Stimulated activated naive CD8-positive, alpha-beta T cell treated with anti-CD3 and anti-CD28 coated beads, Interleukin-15, Interleukin-2, amounts not matched to agents 100 ng/mL and 50 ng/mL, for 24 hours (primary cell): ENCODE results near the gene PTPRK.

Source experiments
- H3K27ac Mint-ChIP-seq: one replicate; pipeline ENCODE4 v1.8.0; 2021; ENCODE audit warnings: mild to moderate bottlenecking, mixed read lengths
- H3K27me3 Mint-ChIP-seq: one replicate; pipeline ENCODE4 v1.8.0; 2021; ENCODE audit warnings: mixed read lengths
- H3K36me3 Mint-ChIP-seq: one replicate; pipeline ENCODE4 v1.8.0; 2021; ENCODE audit warnings: low read depth, mixed read lengths
- H3K4me1 Mint-ChIP-seq: one replicate; pipeline ENCODE4 v1.8.0; 2021; ENCODE audit warnings: low read depth, mixed read lengths
- H3K4me3 Mint-ChIP-seq: one replicate; pipeline ENCODE4 v1.8.0; 2021; ENCODE audit warnings: mild to moderate bottlenecking, mixed read lengths
- H3K9me3 Mint-ChIP-seq: one replicate; pipeline ENCODE4 v1.8.0; 2021; ENCODE audit warnings: mixed read lengths

The PTPRK gene

GRCh38 chr6:128063850-128064539 lies 456.4 kb downstream of the PTPRK start:
- H3K4me1 Mint-ChIP-seq = peaks cover 3% of the 10 kb centered on the region
- H3K4me3 Mint-ChIP-seq = no peak overlapping the region
- peaks cover 14% of the 10 kb centered on the region for H3K36me3 Mint-ChIP-seq
- H3K27ac Mint-ChIP-seq = no peak overlapping the region
- peaks cover 4% of the 10 kb centered on the region for H3K9me3 Mint-ChIP-seq
- H3K27me3 Mint-ChIP-seq = no peaks in the 10 kb centered on the region

GRCh38 chr6:128062882-128063603 lies 457.4 kb downstream of the PTPRK start:
- no peaks in the 10 kb centered on the region for H3K27me3 Mint-ChIP-seq
- no peak overlapping the region for H3K27ac Mint-ChIP-seq
- peaks cover 14% of the 10 kb centered on the region for H3K36me3 Mint-ChIP-seq
- H3K4me1 Mint-ChIP-seq = peaks cover 3% of the 10 kb centered on the region
- H3K4me3 Mint-ChIP-seq = no peak overlapping the region
- H3K9me3 Mint-ChIP-seq = peaks cover 4% of the 10 kb centered on the region

GRCh38 chr6:128057946-128058345 lies 462.5 kb downstream of the PTPRK start:
- H3K36me3 Mint-ChIP-seq = peaks cover 16% of the 10 kb centered on the region

GRCh38 chr6:128057541-128057940 lies 462.9 kb downstream of the PTPRK start:
- Mint-ChIP-seq H3K9me3 (peaks cover 4% of the 10 kb centered on the region), H3K27ac (no peak overlapping the region), H3K4me3 (no peak overlapping the region), H3K4me1 (no peaks in the 10 kb centered on the region), H3K36me3 (peaks cover 16% of the 10 kb centered on the region), H3K27me3 (no peaks in the 10 kb centered on the region)

More at GRCh38 chr6:128057946-128058345, 462.5 kb downstream of the PTPRK start:
- no peak overlapping the region for H3K27ac Mint-ChIP-seq
- H3K9me3 Mint-ChIP-seq = peaks cover 4% of the 10 kb centered on the region
- H3K4me1 Mint-ChIP-seq = no peaks in the 10 kb centered on the region
- no peaks in the 10 kb centered on the region for H3K27me3 Mint-ChIP-seq
- H3K4me3 Mint-ChIP-seq = no peak overlapping the region

GRCh38 chr6:128053109-128053508 lies 467.3 kb downstream of the PTPRK start:
- Mint-ChIP-seq H3K4me1 (no peaks in the 10 kb centered on the region), H3K27me3 (no peaks in the 10 kb centered on the region), H3K9me3 (no peaks in the 10 kb centered on the region), H3K27ac (no peak overlapping the region), H3K36me3 (peaks cover 13% of the 10 kb centered on the region), H3K4me3 (no peak overlapping the region)

GRCh38 chr6:128047989-128048388 lies 472.4 kb downstream of the PTPRK start:
- H3K4me1 Mint-ChIP-seq = peaks cover 6% of the 10 kb centered on the region
- no peaks in the 10 kb centered on the region for H3K9me3 Mint-ChIP-seq
- peaks cover 3% of the 10 kb centered on the region for H3K36me3 Mint-ChIP-seq
- no peaks in the 10 kb centered on the region for H3K27me3 Mint-ChIP-seq
- no peak overlapping the region for H3K4me3 Mint-ChIP-seq
- no peak overlapping the region for H3K27ac Mint-ChIP-seq

- Mint-ChIP-seq H3K27me3 (no peaks in the 10 kb centered on the region), H3K27ac (no peak overlapping the region), H3K9me3 (no peaks in the 10 kb centered on the region), H3K36me3 (peaks cover 3% of the 10 kb centered on the region), H3K4me1 (peaks cover 6% of the 10 kb centered on the region), H3K4me3 (no peak overlapping the region)
Observed at GRCh38 chr6:128046033-128046432, 474.4 kb downstream of the PTPRK start.

GRCh38 chr6:128039543-128039942 lies 480.9 kb downstream of the PTPRK start:
- Mint-ChIP-seq H3K27ac (no peak overlapping the region), H3K9me3 (no peaks in the 10 kb centered on the region), H3K36me3 (no peaks in the 10 kb centered on the region), H3K27me3 (no peaks in the 10 kb centered on the region), H3K4me3 (no peak overlapping the region), H3K4me1 (no peaks in the 10 kb centered on the region)

- H3K4me3 Mint-ChIP-seq = no peak overlapping the region
- no peaks in the 10 kb centered on the region for H3K9me3 Mint-ChIP-seq
- H3K4me1 Mint-ChIP-seq = peaks cover 15% of the 10 kb centered on the region
- no peak overlapping the region for H3K27ac Mint-ChIP-seq
- H3K27me3 Mint-ChIP-seq = no peaks in the 10 kb centered on the region
- no peaks in the 10 kb centered on the region for H3K36me3 Mint-ChIP-seq
Observed at GRCh38 chr6:128036808-128037570, 483.4 kb downstream of the PTPRK start.

GRCh38 chr6:128033156-128033555 lies 487.2 kb downstream of the PTPRK start:
- Mint-ChIP-seq H3K36me3 (no peaks in the 10 kb centered on the region), H3K27ac (no peak overlapping the region), H3K27me3 (no peaks in the 10 kb centered on the region), H3K4me3 (no peak overlapping the region), H3K9me3 (no peaks in the 10 kb centered on the region), H3K4me1 (peaks cover 40% of the 10 kb centered on the region)

- Mint-ChIP-seq H3K27ac (peak overlapping the region; percentile 64), H3K27me3 (no peaks in the 10 kb centered on the region), H3K9me3 (no peaks in the 10 kb centered on the region), H3K36me3 (no peaks in the 10 kb centered on the region), H3K4me3 (peak overlapping the region; percentile 34), H3K4me1 (peaks cover 49% of the 10 kb centered on the region)
Observed at GRCh38 chr6:128032042-128032441, 488.4 kb downstream of the PTPRK start.

- H3K27ac Mint-ChIP-seq = no peak overlapping the region
- H3K4me1 Mint-ChIP-seq = peaks cover 57% of the 10 kb centered on the region
- no peaks in the 10 kb centered on the region for H3K27me3 Mint-ChIP-seq
- no peak overlapping the region for H3K4me3 Mint-ChIP-seq
- no peaks in the 10 kb centered on the region for H3K9me3 Mint-ChIP-seq
- H3K36me3 Mint-ChIP-seq = no peaks in the 10 kb centered on the region
Observed at GRCh38 chr6:128029826-128030225, 490.6 kb downstream of the PTPRK start.

GRCh38 chr6:128028183-128028582 lies 492.2 kb downstream of the PTPRK start:
- H3K4me1 Mint-ChIP-seq = peaks cover 54% of the 10 kb centered on the region
- no peak overlapping the region for H3K27ac Mint-ChIP-seq
- no peaks in the 10 kb centered on the region for H3K27me3 Mint-ChIP-seq
- H3K4me3 Mint-ChIP-seq = no peak overlapping the region
- H3K9me3 Mint-ChIP-seq = no peaks in the 10 kb centered on the region
- H3K36me3 Mint-ChIP-seq = no peaks in the 10 kb centered on the region

- Mint-ChIP-seq H3K27ac (no peak overlapping the region), H3K4me3 (no peak overlapping the region), H3K27me3 (no peaks in the 10 kb centered on the region), H3K4me1 (peaks cover 27% of the 10 kb centered on the region), H3K36me3 (no peaks in the 10 kb centered on the region), H3K9me3 (no peaks in the 10 kb centered on the region)
Observed at GRCh38 chr6:128025478-128025877, 494.9 kb downstream of the PTPRK start.

- Mint-ChIP-seq H3K27me3 (no peaks in the 10 kb centered on the region), H3K4me3 (no peak overlapping the region), H3K4me1 (peaks cover 22% of the 10 kb centered on the region), H3K36me3 (peaks cover 3% of the 10 kb centered on the region), H3K27ac (no peak overlapping the region), H3K9me3 (no peaks in the 10 kb centered on the region)
Observed at GRCh38 chr6:128024969-128025368, 495.4 kb downstream of the PTPRK start.
